GM19397 (cell line): Measurements from ENCODE around the gene ATP5MG.

Source experiments
- ATAC-seq: cut with Tn5 transposase; IDR thresholded peaks from one replicate; pipeline ENCODE4 v1.9.1; 2021; ENCODE audit warnings: mild to moderate bottlenecking, moderate library complexity; ENCODE audit not compliant: unreplicated experiment

The ATP5MG gene

GRCh38 chr11:118441770-118442275 lies 40.4 kb downstream of the ATP5MG start:
- ATAC-seq, result no peak

DNA sequence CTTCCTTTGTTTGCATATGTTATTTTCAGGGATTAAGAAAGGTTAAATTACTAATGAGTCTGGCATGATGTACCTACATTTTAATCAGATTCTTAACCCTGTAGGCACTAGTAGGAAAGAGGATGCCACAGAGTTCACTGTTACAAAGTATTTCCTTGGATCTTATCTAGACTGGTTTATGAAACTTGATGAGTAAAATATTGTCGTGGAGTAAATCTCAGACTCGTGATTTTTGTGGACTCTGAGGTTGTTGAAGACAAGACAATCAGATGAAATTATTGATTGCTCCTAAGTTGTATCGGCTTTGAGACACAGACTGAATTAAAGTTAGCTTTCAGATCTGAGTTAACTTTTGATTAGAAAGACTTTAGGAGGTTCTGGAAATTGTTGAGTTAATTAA lies 40.9 kb downstream of the ATP5MG start:
- ATAC-seq, result no peak

GRCh38 chr11:118442908-118443589 lies 41.6 kb downstream of the ATP5MG start:
- ATAC-seq, result no peak

GRCh38 chr11:118443590-118444218 lies 42.3 kb downstream of the ATP5MG start:
- ATAC-seq, result no peak

GRCh38 chr11:118447423-118447822 lies 46.0 kb downstream of the ATP5MG start:
- no peak for ATAC-seq

DNA sequence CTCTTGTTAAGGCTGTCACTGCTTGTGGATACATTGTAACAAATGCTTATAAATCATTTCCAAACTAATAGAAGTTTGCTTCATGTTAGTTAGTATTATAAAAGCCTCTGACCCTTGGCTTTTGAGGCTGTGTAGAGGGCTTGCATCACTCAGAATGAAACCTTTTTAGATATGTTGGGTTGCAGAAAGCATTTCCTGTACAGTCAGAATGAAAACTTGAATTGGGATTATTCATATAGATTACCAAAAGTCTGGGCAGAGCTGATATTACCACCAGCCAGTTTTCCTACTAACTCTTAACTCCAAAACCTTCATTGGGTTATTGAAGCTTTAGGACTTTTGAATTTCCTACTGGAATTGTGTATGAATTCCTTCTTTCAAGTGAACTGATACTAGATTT lies 46.9 kb downstream of the ATP5MG start:
- peak; percentile 62 for ATAC-seq

- no peak for ATAC-seq
Observed at GRCh38 chr11:118449316-118449918, 48.0 kb downstream of the ATP5MG start.

- no peak for ATAC-seq
Observed at GRCh38 chr11:118450451-118450850, 49.0 kb downstream of the ATP5MG start.
